Measurements from ENCODE around the gene COBLL1.

DNA sequence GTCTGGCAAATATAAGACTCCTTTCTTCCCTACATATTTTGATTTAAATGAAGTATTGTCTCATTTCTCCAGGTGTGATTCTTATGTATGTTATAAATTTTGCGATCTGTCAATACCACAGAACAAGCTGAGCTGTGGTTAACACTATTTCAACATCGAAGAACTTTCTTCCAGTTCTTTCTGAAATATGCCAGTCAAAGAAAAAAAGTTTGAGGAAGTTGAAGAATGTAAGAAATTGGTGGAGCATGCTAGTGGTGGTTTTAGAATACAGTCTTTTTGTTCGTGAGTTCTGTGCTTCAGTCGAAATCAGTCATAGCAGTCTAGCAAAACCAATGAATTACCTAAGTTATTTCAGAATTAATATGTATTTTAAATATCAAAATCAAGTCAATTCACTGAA, 8.6 kb upstream of the COBLL1 start:
- TF ChIP-seq, protein P1, sequence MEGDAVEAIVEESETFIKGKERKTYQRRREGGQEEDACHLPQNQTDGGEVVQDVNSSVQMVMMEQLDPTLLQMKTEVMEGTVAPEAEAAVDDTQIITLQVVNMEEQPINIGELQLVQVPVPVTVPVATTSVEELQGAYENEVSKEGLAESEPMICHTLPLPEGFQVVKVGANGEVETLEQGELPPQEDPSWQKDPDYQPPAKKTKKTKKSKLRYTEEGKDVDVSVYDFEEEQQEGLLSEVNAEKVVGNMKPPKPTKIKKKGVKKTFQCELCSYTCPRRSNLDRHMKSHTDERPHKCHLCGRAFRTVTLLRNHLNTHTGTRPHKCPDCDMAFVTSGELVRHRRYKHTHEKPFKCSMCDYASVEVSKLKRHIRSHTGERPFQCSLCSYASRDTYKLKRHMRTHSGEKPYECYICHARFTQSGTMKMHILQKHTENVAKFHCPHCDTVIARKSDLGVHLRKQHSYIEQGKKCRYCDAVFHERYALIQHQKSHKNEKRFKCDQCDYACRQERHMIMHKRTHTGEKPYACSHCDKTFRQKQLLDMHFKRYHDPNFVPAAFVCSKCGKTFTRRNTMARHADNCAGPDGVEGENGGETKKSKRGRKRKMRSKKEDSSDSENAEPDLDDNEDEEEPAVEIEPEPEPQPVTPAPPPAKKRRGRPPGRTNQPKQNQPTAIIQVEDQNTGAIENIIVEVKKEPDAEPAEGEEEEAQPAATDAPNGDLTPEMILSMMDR (IDR thresholded peaks at IDR 0.05), result no peak
- no peak for TF ChIP-seq POLR2A (IDR thresholded peaks at IDR 0.05)
